ENCODE data around the gene SETD2.
"Not testable (repeated sequence)": the region's sequence is repeated elsewhere in the genome, so short reads cannot be mapped to it uniquely, and the experiment has no call there.

SETD2 gene

DNA sequence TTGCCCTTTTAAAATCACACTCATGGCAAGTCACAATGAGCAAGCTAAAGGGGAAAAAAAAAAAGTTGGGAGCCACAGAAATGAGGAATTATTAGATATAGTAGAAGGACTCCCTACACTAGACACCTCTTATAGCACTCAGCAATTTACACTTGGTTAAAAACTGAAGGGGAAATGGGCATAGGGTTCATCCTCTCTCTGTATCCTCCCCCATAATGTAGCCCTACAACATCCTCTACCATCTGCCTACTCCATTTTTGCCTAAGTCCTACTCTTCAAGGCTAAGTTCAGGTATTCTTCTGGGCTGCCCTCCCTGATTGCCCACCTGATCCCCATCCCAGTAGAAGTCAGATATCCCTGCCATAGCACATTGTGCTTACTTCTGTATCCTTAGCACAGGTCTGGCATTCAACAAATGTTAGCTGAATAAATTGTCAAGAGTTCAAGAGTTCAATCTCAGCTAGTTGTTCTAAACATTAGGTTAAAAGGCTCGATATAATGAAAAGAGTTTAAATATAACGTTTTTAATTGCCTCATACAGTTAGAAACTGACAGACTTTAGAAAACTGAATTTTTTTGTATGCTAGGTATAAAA lies 14.5 kb downstream of the SETD2 start:
- H3K4me3 ChIP-seq (ENCODE audit: low read depth, low read length), result no peak overlapping the region

DNA sequence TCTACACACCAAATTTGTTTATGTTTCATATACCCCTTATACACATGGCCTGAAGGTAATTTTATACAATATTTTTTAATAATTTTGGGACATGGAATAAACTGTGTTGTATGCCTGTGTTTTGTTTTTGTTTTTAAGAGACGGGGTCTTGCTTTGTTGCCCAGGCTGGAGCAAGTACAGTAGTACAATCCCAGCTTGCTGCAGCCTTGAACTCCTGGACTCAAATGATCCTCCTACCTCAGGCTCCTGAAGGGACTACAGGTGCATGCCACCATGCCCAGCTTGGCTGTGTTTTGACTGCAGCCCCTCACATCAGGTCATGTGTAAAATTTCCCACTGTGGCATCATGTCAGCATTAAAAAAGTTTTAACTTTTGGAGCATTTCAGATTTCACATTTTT lies 18.6 kb downstream of the SETD2 start:
- H3K4me3 ChIP-seq (ENCODE audit: low read depth, low read length), result no peak overlapping the region

DNA sequence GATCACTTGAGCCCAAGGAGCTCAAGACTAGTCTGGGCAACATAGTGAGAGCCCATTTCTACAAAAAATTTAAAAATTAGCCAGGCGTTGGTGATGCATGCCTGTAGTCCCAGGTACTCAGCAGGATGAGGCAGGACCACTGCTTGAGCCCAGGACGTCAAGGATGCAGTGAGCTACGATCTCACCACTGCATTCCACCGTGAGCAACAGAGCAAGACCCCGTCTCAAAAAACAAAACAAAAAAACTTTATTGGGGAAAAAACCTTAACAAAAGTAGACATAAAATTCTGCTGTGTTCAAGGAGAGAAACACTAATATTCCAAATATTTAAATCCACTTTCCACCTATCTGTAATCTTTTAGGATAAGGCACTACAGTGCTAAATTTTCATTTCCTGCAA lies 20.8 kb downstream of the SETD2 start:
- H3K4me3 ChIP-seq (ENCODE audit: low read depth, low read length), result no peak overlapping the region

DNA sequence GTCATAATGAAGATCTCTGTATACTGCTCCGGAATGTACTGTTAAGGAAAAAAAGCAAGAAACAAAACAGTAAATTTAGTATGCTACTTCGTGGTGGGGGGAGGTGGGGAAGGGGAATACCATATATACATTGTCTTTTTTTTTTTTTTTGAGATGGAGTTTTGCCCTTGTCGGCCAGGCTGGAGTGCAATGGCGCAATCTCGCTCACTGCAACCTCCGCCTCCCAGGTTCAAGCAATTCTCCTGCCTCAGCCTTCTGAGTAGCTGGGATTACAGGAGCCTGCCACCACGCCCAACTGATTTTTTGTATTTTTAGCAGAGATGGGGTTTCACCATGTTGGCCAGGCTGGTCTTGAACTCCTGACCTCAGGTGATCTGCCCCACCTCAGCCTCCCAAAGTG lies 21.4 kb downstream of the SETD2 start:
- H3K4me3 ChIP-seq (ENCODE audit: low read depth, low read length), result not testable (repeated sequence)

DNA sequence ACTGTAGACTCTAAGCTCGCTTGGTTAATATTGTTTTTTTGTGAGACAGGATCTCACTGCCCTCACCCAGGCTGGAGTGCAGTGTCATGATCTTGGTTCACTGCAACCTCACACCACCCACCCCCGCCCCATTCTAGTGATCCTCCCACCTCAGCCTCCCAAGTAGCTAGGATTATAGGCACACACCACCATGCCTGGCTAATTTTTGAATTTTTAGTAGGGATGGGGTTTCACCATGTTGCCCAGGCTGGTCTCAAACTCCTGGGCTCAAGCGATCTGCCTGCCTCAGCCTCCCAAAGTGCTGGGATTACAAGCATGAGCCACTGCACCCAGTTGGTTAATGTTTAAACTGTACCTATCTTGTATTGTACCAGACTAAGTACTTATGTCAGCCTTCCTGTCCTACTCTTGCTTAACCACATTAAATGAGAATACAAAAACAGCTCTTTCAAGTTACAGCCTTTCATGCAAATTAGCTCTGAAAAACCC lies 22.9 kb downstream of the SETD2 start:
- not testable (repeated sequence) for H3K4me3 ChIP-seq (ENCODE audit: low read depth, low read length)

DNA sequence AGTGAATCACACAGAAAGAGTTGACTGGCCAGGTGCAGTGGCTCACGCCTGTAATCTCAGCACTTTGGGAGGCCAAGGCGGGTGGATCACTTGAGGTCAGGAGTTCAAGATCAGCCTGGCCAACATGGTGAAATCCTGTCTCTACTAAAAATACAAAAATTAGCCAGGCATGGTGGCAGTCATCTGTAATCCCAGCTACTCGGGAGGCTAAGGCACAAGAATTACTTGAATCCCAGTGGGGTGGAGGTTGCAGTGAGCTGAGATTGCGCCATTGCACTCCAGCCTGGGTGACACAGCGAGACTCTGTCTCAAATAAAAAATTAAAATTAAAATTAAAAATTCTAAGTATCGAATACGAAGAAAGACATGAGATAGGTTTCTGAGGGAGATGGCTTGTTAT lies 23.4 kb downstream of the SETD2 start:
- not testable (repeated sequence) for H3K4me3 ChIP-seq (ENCODE audit: low read depth, low read length)

DNA sequence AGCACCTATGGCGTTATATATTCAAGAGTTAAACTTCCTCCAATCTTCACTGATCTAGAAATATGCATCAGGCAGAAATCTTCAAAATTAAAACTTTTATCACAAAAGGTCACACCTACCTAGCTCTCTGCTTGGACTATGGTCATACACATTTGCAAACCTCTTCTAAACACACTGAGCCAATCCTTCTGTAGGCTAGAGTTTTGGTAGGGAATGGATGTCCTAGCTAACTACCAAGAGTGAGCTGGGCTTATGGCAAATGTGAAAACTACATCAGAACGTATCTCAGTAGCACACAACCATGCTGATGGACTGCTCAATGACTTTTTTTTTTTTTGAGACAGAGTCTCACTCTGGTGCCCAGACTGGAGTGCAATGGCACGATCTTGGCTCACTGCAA lies 29.6 kb downstream of the SETD2 start:
- H3K4me3 ChIP-seq (ENCODE audit: low read depth, low read length), result no peak overlapping the region

DNA sequence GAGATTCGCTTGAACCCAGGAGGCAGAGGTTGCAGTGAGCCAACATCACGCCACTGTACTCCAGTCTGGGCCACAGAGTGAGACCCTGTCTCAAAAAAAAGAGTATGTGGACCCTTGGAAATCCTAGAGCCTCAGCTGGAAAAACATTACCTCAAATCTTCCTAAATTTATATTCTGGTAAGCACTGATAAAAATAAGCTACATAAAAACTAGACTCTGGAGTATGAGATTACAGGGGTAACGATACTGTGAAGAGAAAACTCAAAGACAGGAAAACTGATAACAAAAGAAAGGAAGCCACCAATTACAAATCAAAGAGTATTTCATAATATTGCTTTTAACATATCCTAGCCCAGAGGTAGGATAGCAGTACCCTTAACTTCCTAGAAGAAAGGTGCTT lies 30.3 kb downstream of the SETD2 start:
- H3K4me3 ChIP-seq (ENCODE audit: low read depth, low read length), result no peak overlapping the region

DNA sequence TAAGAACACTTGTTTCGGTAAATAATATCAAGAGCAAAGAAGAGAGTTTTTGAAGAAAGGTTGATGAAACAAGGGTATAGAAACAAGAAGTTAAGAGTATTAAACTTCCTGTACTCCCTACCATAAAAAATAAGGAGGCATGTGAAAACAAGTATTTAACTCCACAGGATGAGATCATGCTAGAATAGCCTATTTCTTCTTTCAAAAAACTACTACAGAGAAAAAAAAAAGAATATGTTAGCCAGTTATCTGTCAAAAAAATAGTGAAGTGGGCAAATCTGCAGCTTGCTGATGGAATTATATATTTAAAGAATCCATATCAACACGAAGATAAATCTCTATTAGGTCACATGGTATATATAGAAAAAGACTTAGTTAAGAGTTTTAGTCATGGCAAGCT lies 33.4 kb downstream of the SETD2 start:
- no peak overlapping the region for H3K4me3 ChIP-seq (ENCODE audit: low read depth, low read length)

DNA sequence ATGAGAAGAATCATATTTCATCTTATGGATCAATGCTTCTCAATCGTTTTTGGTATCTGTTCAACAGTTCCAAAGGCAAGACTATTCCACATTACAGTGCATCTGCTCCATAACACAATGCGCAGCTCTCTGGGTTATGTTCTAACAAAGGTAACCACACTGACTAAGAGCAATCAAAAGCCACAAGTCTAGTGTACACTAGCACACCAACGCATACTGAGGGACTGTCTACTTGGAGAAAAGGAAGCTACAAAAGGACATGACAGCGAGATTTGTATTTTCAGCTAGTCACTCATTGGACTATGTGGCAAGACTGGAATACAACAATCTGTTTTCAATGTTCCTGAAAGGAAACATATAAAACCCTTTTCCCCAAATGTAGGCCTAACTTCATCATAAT lies 35.8 kb downstream of the SETD2 start:
- H3K4me3 ChIP-seq (ENCODE audit: low read depth, low read length), result no peak overlapping the region

DNA sequence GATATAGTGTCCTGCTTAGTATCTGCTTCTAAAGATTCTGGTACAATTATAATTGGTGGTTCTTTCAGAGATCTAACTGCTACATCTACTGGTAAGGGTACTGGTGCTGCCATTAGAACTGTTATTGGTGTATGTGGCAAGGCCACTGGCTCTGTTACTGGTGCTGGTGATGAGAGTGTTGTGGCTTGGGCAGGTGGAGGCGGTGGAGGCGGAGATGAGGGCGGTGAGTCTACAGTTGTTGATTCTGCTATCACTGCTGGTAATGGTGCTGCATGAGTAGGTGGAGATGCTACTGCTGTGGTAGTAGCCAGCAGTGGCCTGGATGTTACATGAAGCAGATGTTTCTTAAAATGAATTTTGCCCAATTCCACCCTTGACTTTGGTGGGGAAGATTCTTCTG lies 40.1 kb downstream of the SETD2 start:
- H3K4me3 ChIP-seq (ENCODE audit: low read depth, low read length), result no peak overlapping the region

DNA sequence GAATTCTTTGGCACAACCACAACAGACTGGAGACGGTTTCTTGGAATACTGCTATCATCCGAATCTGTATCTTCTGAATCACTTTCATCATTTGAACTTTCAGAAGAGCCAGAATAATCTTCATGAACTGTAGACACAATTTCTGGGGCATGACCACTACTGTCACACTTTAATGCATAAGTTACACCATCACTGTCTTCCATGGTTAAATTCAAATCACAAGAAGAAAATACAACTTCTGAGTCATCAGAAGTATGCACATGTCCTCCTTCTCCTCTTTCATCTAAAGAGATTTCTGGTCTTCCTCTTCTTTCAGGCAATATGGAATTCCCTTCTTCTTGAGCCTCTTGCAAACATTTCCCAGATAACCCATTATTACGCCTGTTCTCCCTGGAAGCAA lies 42.5 kb downstream of the SETD2 start:
- H3K4me3 ChIP-seq (ENCODE audit: low read depth, low read length), result no peak overlapping the region

DNA sequence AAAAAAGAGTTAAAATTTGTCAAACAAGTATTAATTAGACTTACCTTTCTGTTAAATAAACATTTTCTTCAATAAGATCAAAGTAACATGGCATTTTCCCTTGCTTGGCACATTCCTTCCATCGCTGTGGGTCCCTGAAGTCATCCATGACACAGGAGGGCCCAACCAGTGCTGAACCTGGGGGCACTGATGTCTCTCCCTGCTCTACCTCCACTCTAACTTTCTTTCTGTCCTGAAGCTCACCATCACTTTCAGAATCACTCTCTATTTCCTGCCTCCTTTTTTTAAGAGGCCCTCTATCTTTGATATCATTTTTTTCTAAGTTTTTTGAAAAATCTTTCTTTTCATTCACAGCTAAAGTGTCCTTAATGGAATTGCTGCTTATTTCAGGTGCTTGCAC lies 43.8 kb downstream of the SETD2 start:
- H3K4me3 ChIP-seq (ENCODE audit: low read depth, low read length), result no peak overlapping the region

DNA sequence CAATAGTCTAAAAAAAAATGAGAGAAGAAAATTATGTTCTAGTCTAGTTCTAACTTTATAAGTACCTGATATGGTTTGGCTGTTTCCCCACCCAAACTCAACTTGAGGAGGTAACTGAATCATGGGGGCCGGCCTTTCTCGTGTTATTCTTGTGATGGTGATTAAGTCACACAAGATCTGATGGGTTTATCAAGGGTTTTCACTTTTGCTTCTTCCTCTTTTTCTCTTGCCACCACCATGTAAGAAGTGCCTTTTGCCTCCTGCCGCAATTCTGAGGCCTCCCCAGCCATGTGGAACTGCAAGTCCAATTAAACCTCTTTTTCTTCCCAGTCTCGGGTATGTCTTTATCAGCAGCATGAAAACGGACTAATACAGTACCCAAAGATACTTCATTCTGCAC lies 44.5 kb downstream of the SETD2 start:
- not testable (repeated sequence) for H3K4me3 ChIP-seq (ENCODE audit: low read depth, low read length)

DNA sequence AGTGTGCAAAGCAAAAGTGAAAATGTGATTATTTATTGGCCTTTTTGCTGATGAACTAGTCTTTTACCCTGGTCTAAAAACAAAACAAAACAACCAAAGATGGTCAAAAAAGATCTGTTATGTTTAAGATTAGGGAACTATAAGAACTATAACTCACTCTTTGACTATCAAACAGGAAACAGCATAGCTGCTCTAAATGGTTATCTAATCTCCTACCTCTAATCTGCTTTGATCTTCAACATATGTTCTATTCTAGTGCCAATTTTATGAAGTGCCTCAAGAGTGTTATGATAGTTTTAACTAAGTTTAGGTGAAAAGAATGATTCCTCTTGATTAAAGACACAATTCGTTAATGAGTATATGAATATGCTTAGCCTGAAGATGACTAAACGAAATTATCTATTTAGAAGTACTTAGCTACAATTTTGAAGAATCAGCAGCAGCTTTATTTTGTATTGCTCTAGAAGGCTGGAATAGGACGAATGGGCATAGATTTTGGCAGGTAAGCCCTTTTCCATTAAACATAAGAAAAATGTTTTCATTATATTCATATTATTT lies 46.0 kb downstream of the SETD2 start:
- no peak overlapping the region for H3K4me3 ChIP-seq (ENCODE audit: low read depth, low read length)

DNA sequence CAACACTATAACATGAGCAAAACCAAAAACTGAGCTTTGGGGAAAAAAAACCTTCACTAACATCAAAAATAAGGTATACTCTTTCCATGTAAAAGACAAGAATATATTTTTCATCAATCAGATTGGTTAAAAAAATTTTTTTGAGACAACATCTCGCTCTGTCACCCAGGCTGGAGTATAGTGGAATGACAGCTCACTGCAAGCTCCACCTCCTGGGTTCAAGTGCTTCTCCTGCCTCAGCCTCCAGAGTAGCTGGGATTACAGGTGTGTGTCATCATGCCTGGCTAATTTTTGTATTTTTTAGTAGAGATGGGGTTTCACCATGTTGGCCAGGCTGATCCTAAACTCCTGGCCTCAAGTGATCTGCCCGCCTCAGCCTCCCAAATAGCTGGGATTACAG lies 48.4 kb downstream of the SETD2 start:
- not testable (repeated sequence) for H3K4me3 ChIP-seq (ENCODE audit: low read depth, low read length)

DNA sequence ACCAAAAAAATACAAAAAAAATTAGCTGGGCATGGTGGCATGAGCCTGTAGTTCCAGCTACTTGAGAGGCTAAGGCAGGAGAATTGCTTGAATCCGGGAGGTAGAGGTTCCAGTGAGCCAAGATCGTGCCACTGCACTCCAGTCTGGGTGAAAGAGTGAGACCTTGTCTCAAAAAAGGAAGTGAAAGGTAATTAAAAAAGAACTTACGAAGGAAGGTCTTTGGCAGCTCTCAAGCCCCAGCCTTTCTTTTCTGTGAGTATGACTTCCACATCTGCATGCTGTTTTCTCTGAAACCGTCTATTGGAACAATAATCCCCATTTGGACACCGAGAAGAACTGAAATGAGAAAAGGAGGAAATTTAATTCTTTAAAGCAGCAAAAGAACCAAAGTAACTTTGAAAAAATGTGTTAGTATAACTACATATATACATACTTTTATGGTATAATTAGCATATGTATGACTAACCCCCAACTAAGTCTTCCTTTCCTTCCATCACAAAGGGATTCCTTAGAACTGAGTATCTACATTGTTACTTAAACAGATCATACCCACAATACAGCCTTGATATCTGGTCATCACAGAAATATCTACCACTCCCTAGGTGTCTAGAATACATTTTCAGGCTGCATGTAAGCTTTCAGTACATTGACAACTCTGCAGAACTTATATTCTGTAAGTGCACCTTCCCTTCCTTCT lies 50.1 kb downstream of the SETD2 start:
- H3K4me3 ChIP-seq (ENCODE audit: low read depth, low read length), result no peak overlapping the region

DNA sequence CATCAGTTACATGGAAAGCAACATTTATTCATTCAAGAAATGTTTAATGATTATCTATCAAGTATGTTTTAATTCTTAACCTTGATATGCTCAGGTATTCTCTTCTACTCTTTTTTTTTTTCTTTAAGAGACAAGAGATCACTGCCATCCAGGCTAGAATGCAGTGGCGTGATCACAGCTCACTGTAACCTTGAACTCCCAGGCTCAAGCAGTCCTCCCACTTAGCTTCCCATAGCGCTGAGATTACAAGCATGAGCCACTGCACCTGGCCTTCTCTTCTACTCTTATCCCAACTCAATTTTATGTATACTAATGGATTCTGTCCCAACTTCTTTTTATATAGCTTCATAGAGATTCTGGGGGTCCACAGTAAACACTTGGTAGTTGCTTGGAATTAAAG lies 50.9 kb downstream of the SETD2 start:
- no peak overlapping the region for H3K4me3 ChIP-seq (ENCODE audit: low read depth, low read length)

DNA sequence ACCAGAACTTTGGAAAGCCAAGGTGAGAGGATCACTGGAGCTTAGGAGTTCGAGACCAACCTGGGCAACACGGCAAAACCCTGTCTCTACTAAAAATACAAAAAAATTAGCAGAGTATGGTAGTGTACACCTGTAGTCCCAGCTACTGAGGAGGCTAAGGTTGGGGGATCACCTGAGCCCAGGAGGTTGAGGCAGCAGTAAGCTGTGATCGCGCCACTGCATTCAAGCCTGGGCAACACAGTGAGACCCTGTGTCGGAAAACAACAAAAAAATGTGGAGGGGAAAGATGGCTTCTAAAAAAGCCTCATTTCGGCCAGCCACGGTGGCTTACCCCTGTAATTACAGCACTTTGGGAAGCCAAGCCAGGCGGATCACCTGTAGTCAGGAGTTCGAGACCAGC lies 54.5 kb downstream of the SETD2 start:
- H3K4me3 ChIP-seq (ENCODE audit: low read depth, low read length), result no peak overlapping the region

DNA sequence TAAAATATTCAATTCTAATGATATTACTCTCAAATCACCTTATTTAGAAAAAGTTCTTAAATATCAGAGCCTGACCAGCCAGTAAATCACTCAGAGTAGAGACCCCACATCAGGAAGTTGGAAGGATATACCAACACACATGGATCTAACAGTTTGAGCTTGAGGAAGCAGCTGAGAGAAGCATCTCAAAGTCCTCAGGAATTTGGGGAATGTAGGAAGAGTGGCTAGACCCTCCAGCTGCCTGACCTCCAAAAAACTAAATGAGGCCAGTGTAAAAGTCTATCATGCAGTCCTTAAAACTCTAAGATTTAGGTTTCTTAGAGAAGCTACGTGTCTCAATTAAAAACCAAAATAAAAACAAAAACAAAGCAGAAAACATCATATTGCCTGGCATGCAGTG lies 55.4 kb downstream of the SETD2 start:
- no peak overlapping the region for H3K4me3 ChIP-seq (ENCODE audit: low read depth, low read length)

DNA sequence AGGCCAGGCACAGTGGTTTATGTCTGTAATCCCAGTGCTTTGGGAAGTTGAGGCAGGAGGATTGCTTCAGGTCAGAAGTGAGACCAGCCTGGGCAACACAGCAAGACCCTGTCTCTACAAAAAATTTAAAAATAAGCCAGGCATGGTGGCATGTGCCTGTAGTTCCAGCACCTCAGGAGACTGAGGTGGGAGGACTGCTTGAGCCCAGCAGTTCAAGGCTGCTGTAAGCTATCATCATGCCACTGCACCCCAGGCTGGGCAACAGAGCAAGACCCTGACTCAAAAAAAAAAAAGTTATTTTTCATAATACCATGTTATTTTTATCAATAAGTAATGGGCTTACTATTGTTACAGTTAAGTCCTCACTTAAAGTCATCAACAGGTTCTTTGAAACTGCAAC lies 59.7 kb downstream of the SETD2 start:
- H3K4me3 ChIP-seq (ENCODE audit: low read depth, low read length), result no peak overlapping the region

DNA sequence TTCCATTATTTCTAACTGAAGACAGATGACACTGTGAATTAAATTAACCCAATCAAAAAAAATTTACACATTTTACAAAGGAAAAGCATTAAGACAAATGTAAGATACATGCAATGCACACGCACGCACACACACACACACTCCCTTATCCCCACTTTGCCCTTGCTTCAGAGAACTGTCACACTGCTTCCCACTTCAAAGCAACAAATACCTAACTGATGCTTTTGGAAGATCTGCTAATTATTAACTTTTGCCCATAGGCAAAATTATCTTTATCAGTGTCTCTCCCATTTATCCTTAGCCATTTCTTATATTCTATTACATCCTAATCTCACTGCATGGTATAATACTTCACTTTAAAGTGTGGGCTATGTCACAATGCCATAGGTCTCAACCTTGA lies 60.3 kb downstream of the SETD2 start:
- H3K4me3 ChIP-seq (ENCODE audit: low read depth, low read length), result no peak overlapping the region
